AG09319 (cell line): Measurements from ENCODE around the gene PTPRJ.

Source experiments
- DNase-seq: peaks from one replicate; pipeline ENCODE4 v3.0.0-alpha.2; 2010; ENCODE audit warnings: low read depth; ENCODE audit errors: extremely low read depth
- CTCF ChIP-seq: IDR thresholded peaks from 2 replicates; pipeline ENCODE4 v1.5.1; 2011; ENCODE audit warnings: low read depth, mild to moderate bottlenecking, inconsistent platforms, low read length, moderate library complexity

PTPRJ gene

GRCh38 chr11:48093795-48094642 lies 113.7 kb downstream of the PTPRJ start:
- no peak for DNase-seq
- TF ChIP-seq CTCF: no peak

GRCh38 chr11:48094643-48095339 lies 114.4 kb downstream of the PTPRJ start:
- DNase-seq: no peak
- TF ChIP-seq CTCF: no peak

GRCh38 chr11:48095779-48096470 lies 115.6 kb downstream of the PTPRJ start:
- no peak for TF ChIP-seq CTCF
- no peak for DNase-seq

- DNase-seq: no peak
- no peak for TF ChIP-seq CTCF
Observed at GRCh38 chr11:48096588-48097525, 116.5 kb downstream of the PTPRJ start.

- no peak for TF ChIP-seq CTCF
- no peak for DNase-seq
Observed at GRCh38 chr11:48098024-48098423, 117.7 kb downstream of the PTPRJ start.

GRCh38 chr11:48099916-48100446 lies 119.6 kb downstream of the PTPRJ start:
- no peak for TF ChIP-seq CTCF
- no peak for DNase-seq
